ENCODE results near the gene C3orf20. TPM values are rescaled to one million over a fixed set of nuclear protein-coding genes. Genes with fewer than 3 reads are reported as not detected.

The C3orf20 gene
- total RNA-seq, 1 experiment from 2014 or later: not detected

DNA sequence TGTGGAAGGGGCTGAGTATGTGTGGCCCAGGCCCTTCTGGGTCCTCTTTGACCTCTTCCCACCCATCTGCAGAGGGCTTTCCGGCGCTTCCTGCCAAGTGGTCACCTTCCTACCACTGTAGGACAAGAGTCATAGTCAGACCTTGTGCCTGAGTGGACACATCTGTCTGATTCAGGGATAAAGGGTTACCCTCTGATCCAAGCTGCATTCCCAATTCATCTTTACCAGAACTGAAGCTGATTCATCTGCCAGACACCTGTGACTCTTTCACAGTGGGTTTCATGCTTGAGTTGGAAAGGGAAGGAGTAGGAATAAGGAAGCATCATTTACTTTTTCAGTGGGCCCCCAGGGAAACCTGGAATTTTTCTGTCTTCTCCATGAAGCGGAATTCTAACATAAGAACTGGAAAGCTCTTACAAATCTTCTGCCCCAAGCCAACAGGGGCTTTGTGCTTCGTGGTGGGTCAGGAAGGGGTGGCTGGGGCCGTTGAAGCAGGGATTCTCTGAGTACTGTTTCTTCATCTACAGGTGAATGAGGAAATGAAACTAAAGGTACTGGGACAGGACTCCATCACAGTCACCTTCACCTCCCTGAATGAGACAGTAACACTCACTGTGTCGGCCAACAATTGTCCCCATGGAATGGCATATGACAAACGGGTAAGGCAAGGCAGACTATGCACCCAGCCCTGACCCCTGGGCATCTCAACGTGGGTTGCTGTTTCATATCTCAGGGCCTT lies 46.4 kb downstream of the C3orf20 start:
- Histone ChIP-seq H3K79me2 (ENCODE audit: low read length) (no peaks in the 10 kb centered on the region), H3K4me1 (ENCODE audit: insufficient read depth, low read length) (peaks cover 20% of the 10 kb centered on the region), H3K4me2 (ENCODE audit: low read length) (no peak overlapping the region), H2AFZ (ENCODE audit: low read length) (no peak overlapping the region), H3F3A (ENCODE audit: low read length, unreplicated experiment) (no peaks in the 10 kb centered on the region), H4K20me1 (ENCODE audit: low read length) (no peaks in the 10 kb centered on the region), H3K27ac (ENCODE audit: low read length) (no peak overlapping the region), H3K27me3 (ENCODE audit: low read length) (no peaks in the 10 kb centered on the region), H3K9me2 (replicated peaks; ENCODE audit: low read length) (no peaks in the 10 kb centered on the region), H3K9ac (ENCODE audit: low read length) (no peak overlapping the region), H3K36me3 (ENCODE audit: low read depth, low read length) (no peaks in the 10 kb centered on the region), H3K9me3 (ENCODE audit: low read length) (no peaks in the 10 kb centered on the region), H3K4me3 (ENCODE audit: low read length) (no peak overlapping the region)
- intact Hi-C loops (cut with micrococcal nuclease): no loop called here
- ATAC-seq (no peak), DNase-seq (no peak)
- no TSS peak for BruUV-seq (replicated peaks)
- ChIA-PET POLR2A (ENCODE audit: unreplicated experiment) (no interaction called here), CTCF (no interaction called here)
- no peak for TF ChIP-seq EZH2phosphoT487 (IDR thresholded peaks at IDR 0.05; ENCODE audit: borderline replicate concordance, low read length)
- TF ChIP-seq CTCF (conservative IDR thresholded peaks at IDR 0.05; ENCODE audit: low read depth, low read length): no peak
- TF ChIP-seq EZH2 (IDR thresholded peaks at IDR 0.05; ENCODE audit: low read length, unreplicated experiment): no peak

DNA sequence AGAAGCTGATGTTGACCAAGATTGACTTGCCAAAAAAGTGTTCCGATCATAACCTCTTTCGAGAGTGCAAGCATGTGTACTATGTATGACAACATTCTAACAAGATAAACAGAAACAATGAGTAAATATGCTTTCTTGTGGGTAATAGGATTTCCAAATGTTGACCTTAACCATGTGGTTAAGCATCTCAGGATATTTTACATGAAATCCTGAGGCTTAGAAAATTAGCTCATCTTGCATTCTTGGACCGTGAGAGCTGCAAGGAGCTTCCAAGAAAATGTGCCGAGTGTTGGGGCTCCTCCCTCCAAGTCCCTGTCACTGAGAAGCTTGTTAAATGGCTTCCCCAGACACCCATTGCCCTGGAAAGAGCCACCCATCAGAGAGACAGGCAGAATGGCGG lies 50.1 kb downstream of the C3orf20 start:
- H2AFZ ChIP-seq (ENCODE audit: low read length): no peak overlapping the region
- DNase-seq (peak; percentile 69), ATAC-seq (peak; percentile 77)
- POLR2A ChIA-PET (ENCODE audit: unreplicated experiment): interaction anchor here (0.6 kb wide), 1 partner anchor 33 kb away, joined by 3 read pairs; no protein-coding TSS in a partner anchor
- intact Hi-C loops (cut with micrococcal nuclease): no loop called here
- H3K36me3 ChIP-seq (ENCODE audit: low read depth, low read length): no peaks in the 10 kb centered on the region
- H3K4me1 ChIP-seq (ENCODE audit: insufficient read depth, low read length): peaks cover 10% of the 10 kb centered on the region
- H3K27me3 ChIP-seq (ENCODE audit: low read length): no peaks in the 10 kb centered on the region
- no peaks in the 10 kb centered on the region for H3K79me2 ChIP-seq (ENCODE audit: low read length)
- H3K4me2 ChIP-seq (ENCODE audit: low read length): peak overlapping the region; percentile 1; the same call in 1 of the 2 replicates
- CTCF ChIA-PET: interaction anchor here (1.0 kb wide), 1 partner anchor 56 kb away, joined by 4 read pairs; no protein-coding TSS in a partner anchor
- H3K27ac ChIP-seq (ENCODE audit: low read length): peak overlapping the region; percentile 14; the same call in 1 of the 2 replicates
- H3F3A ChIP-seq (ENCODE audit: low read length, unreplicated experiment): no peaks in the 10 kb centered on the region
- H3K4me3 ChIP-seq (ENCODE audit: low read length): no peak overlapping the region
- H4K20me1 ChIP-seq (ENCODE audit: low read length): no peaks in the 10 kb centered on the region
- H3K9me3 ChIP-seq (ENCODE audit: low read length): no peaks in the 10 kb centered on the region
- no TSS peak for BruUV-seq (replicated peaks)
- no peak for TF ChIP-seq EZH2 (IDR thresholded peaks at IDR 0.05; ENCODE audit: low read length, unreplicated experiment)
- no peak for TF ChIP-seq CTCF (conservative IDR thresholded peaks at IDR 0.05; ENCODE audit: low read depth, low read length)
- no peak for TF ChIP-seq EZH2phosphoT487 (IDR thresholded peaks at IDR 0.05; ENCODE audit: borderline replicate concordance, low read length)
- no peaks in the 10 kb centered on the region for H3K9me2 ChIP-seq (replicated peaks; ENCODE audit: low read length)
- H3K9ac ChIP-seq (ENCODE audit: low read length): no peak overlapping the region

Data from PC-3 (cell line).